AG09309 (cell line): ENCODE measurements around the gene MED20.

Source experiments
- DNase-seq: peaks from one replicate; pipeline ENCODE4 v3.0.0-alpha.2; 2010; ENCODE audit warnings: low read depth
- H3K4me3 ChIP-seq: 2 replicates; pipeline ENCODE4 v1.5.1; 2011; ENCODE audit warnings: mild to moderate bottlenecking, low read depth, low read length, moderate library complexity; ENCODE audit not compliant: control insufficient read depth
- TF ChIP-seq, protein P1 (sequence below): IDR thresholded peaks from 2 replicates; pipeline ENCODE4 v1.5.1; 2011; ENCODE audit warnings: mild to moderate bottlenecking, low read depth, low read length, inconsistent platforms; ENCODE audit not compliant: insufficient read depth, control insufficient read depth; ENCODE audit errors: missing control alignments

MED20 gene

DNA sequence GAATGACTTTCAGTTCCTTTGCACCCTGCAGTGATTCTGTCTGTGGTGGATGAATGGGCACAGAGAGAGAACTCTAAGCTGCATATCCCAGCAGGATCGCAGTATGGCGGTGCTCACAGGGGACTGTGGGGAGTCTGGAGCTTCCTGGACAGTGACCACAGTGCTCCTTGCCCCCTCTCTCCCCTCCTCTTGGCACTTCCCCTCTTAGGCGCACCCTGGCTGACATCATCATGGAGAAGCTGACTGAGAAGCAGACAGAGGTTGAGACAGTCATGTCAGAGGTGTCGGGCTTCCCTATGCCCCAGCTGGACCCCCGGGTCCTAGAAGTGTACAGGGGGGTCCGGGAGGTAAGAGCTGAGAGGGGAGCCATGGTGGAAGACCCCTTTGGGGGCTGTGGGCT lies 9.0 kb upstream of the MED20 start:
- no peak overlapping the region for H3K4me3 ChIP-seq
- TF ChIP-seq, protein P1, sequence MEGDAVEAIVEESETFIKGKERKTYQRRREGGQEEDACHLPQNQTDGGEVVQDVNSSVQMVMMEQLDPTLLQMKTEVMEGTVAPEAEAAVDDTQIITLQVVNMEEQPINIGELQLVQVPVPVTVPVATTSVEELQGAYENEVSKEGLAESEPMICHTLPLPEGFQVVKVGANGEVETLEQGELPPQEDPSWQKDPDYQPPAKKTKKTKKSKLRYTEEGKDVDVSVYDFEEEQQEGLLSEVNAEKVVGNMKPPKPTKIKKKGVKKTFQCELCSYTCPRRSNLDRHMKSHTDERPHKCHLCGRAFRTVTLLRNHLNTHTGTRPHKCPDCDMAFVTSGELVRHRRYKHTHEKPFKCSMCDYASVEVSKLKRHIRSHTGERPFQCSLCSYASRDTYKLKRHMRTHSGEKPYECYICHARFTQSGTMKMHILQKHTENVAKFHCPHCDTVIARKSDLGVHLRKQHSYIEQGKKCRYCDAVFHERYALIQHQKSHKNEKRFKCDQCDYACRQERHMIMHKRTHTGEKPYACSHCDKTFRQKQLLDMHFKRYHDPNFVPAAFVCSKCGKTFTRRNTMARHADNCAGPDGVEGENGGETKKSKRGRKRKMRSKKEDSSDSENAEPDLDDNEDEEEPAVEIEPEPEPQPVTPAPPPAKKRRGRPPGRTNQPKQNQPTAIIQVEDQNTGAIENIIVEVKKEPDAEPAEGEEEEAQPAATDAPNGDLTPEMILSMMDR: no peak
- DNase-seq: no peak

- DNase-seq: no peak
- no peak overlapping the region for H3K4me3 ChIP-seq
- TF ChIP-seq, protein P1: no peak
Observed at GRCh38 chr6:41927253-41927652, 6.3 kb upstream of the MED20 start.

- TF ChIP-seq, protein P1: no peak
- no peak for DNase-seq
- peak overlapping the region; percentile 98 for H3K4me3 ChIP-seq
Observed at GRCh38 chr6:41922154-41922553, 1.2 kb upstream of the MED20 start.

GRCh38 chr6:41921712-41921998 lies 716 bp upstream of the MED20 start:
- H3K4me3 ChIP-seq: peak overlapping the region; percentile 98
- DNase-seq: no peak
- TF ChIP-seq, protein P1: no peak

DNA sequence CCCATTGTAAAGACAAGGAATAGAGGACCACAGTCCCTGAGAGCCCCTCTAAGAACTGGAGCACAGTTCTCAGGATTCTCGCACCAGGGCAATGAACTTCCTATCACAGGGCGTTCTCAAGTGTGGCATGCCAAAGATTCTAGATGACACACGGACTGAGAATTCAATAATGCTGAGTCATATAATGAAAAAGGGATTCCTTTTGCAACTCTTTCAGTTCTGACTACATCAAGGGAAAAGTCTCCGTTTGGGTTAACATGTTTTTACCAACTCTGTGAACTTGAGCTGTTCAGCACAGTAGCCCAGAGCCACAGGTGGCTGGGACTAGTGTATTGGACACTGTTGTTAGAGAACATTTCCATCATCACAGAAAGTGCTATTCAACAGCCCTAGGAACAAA lies 3.4 kb downstream of the MED20 start:
- DNase-seq: peak; percentile 79
- no peak overlapping the region for H3K4me3 ChIP-seq
- TF ChIP-seq, protein P1: no peak

GRCh38 chr6:41914869-41915530 lies 5.9 kb downstream of the MED20 start:
- H3K4me3 ChIP-seq: no peak overlapping the region
- TF ChIP-seq, protein P1: no peak
- no peak for DNase-seq

DNA sequence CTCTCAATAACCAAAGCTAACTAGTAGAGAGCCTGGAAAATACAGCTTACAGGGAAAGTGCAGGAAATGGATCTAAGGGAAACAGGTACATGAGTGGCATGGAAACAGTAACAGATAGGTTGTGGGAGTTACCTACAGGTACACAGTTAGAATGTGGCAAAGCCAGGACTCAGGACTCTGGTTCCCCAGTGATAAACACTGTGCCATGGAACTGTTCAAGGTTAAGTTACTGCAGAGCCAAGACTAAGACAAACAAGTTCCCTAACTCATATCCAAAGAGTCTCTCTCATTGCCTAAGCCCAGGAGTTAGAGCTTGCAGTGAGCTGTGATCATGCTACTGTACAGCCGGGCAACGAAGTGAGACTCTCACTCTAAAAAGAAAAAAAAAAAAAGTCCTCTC lies 6.6 kb downstream of the MED20 start:
- DNase-seq: no peak
- TF ChIP-seq, protein P1: no peak
- H3K4me3 ChIP-seq: no peak overlapping the region
